Measurements from ENCODE around the gene ARHGEF3.

DNA sequence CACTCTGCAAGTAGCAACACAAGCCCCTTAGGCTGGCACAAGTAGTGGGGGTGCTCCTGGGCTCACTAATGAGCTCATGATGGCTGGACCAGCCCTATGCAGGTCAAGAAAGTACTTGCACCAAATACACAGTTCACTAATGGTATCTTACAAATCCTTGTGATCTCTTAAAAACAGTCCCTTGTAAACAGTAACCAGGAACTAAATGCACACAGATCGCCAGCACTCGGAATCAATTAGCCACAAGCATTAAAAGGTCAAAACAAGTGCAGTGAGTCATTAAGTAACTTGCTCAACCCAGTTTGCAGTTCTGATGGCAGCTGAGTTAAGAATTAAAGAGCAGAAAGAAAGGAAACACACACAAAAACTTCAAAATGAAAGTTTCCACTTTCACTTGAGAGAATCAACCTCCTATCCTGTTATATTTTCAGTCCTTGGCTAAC, 43.2 kb downstream of the ARHGEF3 start:
- no peak for TF ChIP-seq CTCF (IDR thresholded peaks at IDR 0.05)
- no peak for TF ChIP-seq ZFX (IDR thresholded peaks at IDR 0.05; ENCODE audit: borderline replicate concordance)
